PC-3 (cell line): ENCODE results near the gene PCDHGC4.

Experiments
- EZH2phosphoT487 ChIP-seq: fragments of 300-600 bp; sonication (generic); IDR thresholded peaks from 2 replicates; pipeline ENCODE4 v1.6.1; 2018; ENCODE audit warnings: mild to moderate bottlenecking, antibody characterized with exemption, low read length, borderline replicate concordance
- TF ChIP-seq, protein P1 (sequence below): fragments of 300-600 bp; sonication (generic); conservative IDR thresholded peaks from 2 replicates; pipeline ENCODE4 v1.5.1; 2017; ENCODE audit warnings: antibody characterized with exemption, low read depth, mild to moderate bottlenecking, low read length

DNA sequence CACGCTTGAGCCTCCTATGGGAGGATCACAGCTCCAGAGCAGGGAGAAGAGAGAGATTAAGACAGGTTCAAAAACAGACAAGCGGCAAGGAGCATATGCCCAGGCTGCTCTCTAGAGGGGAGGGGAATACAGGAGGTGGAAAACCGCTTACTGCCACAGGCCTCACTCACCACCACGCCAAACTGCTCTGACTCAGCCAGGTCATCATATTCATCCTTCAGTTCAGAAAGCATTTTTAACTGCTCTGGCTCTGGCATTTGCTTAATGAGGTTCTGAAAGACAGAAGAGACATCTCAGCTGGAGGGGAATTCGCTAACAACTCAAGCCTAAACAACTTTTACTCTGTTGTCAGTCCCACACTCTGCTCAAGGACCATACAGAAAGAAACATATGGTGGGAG is 44.2 kb downstream of the PCDHGC4 start:
- TF ChIP-seq EZH2phosphoT487, result no peak
- TF ChIP-seq, protein P1, sequence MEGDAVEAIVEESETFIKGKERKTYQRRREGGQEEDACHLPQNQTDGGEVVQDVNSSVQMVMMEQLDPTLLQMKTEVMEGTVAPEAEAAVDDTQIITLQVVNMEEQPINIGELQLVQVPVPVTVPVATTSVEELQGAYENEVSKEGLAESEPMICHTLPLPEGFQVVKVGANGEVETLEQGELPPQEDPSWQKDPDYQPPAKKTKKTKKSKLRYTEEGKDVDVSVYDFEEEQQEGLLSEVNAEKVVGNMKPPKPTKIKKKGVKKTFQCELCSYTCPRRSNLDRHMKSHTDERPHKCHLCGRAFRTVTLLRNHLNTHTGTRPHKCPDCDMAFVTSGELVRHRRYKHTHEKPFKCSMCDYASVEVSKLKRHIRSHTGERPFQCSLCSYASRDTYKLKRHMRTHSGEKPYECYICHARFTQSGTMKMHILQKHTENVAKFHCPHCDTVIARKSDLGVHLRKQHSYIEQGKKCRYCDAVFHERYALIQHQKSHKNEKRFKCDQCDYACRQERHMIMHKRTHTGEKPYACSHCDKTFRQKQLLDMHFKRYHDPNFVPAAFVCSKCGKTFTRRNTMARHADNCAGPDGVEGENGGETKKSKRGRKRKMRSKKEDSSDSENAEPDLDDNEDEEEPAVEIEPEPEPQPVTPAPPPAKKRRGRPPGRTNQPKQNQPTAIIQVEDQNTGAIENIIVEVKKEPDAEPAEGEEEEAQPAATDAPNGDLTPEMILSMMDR, result no peak
